Endothelial cell of umbilical vein (primary cell): ENCODE data around the gene GMNN. TPM values are rescaled to one million over a fixed set of nuclear protein-coding genes. Genes with fewer than 3 reads are reported as not detected.

ENCODE experiments used
- BruUV-seq: library from RNA; stranded (reverse); fragments of 400-500 nt; replicated peaks from 2 replicates; lab custom pipeline; 2021; lab: Mats Ljungman, UMichigan
- CTCF ChIA-PET: fragments of 300-600, 350-600 bp; sonication (Branson Sonifier 250); formaldehyde crosslinking; loops from one replicate; lab custom pipeline; 2021; ENCODE audit warnings: antibody characterized with exemption, inconsistent platforms; lab: Charles Lee
- POLR2A ChIA-PET: fragments of 300-600, 350-600 bp; sonication (Branson Sonifier 250); formaldehyde crosslinking; loops from one replicate; lab custom pipeline; 2021; ENCODE audit warnings: antibody characterized with exemption, inconsistent platforms; lab: Charles Lee
- DNase-seq: peaks from one replicate; pipeline ENCODE4 v3.0.0-alpha.2; 2011; ENCODE audit warnings: low read depth, low spot score
- FAIRE-seq: peaks from 2 replicates; lab custom pipeline; 2011; peaks lifted over from hg19 to GRCh38; lab: Jason Lieb, UNC
- H2AFZ ChIP-seq: 2 replicates; pipeline ENCODE4 v1.6.0; 2012; ENCODE audit warnings: low read depth, low read length, control low read depth, inconsistent platforms
- H3K27ac ChIP-seq: 2 replicates; pipeline ENCODE4 v1.5.1; 2011; ENCODE audit warnings: low read depth, mild to moderate bottlenecking, control low read depth, low read length, moderate library complexity; ENCODE audit not compliant: insufficient read depth
- H3K27me3 ChIP-seq, 2 experiments: 2 replicates each; pipeline versions ENCODE4 v1.6.0 to v1.6.1; 2011; ENCODE audit warnings: low read length in 2 of 2, mixed read lengths in 1 of 2; ENCODE audit not compliant: control insufficient read depth in 2 of 2, insufficient read depth in 2 of 2
- H3K36me3 ChIP-seq, 2 experiments: 2 replicates in 1 of 2; 3 replicates in 1 of 2; pipeline ENCODE4 v1.5.1; 2011; ENCODE audit warnings: low read length in 2 of 2, mild to moderate bottlenecking in 1 of 2, moderate library complexity in 1 of 2; ENCODE audit not compliant: control insufficient read depth in 2 of 2, insufficient read depth in 2 of 2; ENCODE audit errors: extremely low read depth in 1 of 2
- H3K4me1 ChIP-seq: 3 replicates; pipeline ENCODE4 v1.5.1; 2011; ENCODE audit warnings: mild to moderate bottlenecking, low read length; ENCODE audit not compliant: control insufficient read depth, insufficient read depth; ENCODE audit errors: extremely low read depth
- H3K4me2 ChIP-seq: 2 replicates; pipeline ENCODE4 v1.6.1; 2011; ENCODE audit warnings: low read length, control low read depth, mixed read lengths; ENCODE audit not compliant: insufficient read depth
- H3K4me3 ChIP-seq, 3 experiments: fragments of 200-600 bp in 1 of 3; sonication (generic), shearing (Covaris generic) in 1 of 3; replicated peaks in 1 of 3; 2 replicates each; pipeline ENCODE4 v1.5.1; 2011 to 2016; ENCODE audit warnings: control low read depth in 3 of 3, low read length in 3 of 3, mild to moderate bottlenecking in 2 of 3, inconsistent platforms in 1 of 3, low read depth in 1 of 3, moderate library complexity in 1 of 3; ENCODE audit not compliant: insufficient read depth in 1 of 3
- H3K79me2 ChIP-seq: 2 replicates; pipeline ENCODE4 v1.6.0; 2012; ENCODE audit warnings: low read length, inconsistent platforms; ENCODE audit not compliant: control insufficient read depth, insufficient read depth
- H3K9ac ChIP-seq: replicated peaks from 2 replicates; pipeline ENCODE3; 2011; ENCODE audit warnings: low read length, control low read depth; ENCODE audit not compliant: insufficient read depth; ENCODE audit errors: extremely low read depth
- H3K9me1 ChIP-seq: replicated peaks from 3 replicates; pipeline ENCODE4 v1.6.0; 2011; ENCODE audit warnings: mild to moderate bottlenecking, low read length; ENCODE audit not compliant: control insufficient read depth, insufficient read depth; ENCODE audit errors: extremely low read depth
- H3K9me3 ChIP-seq: replicated peaks from 2 replicates; pipeline ENCODE4 v1.5.1; 2012; ENCODE audit warnings: low read length, inconsistent platforms; ENCODE audit not compliant: control insufficient read depth, insufficient read depth
- H4K20me1 ChIP-seq: replicated peaks from 2 replicates; pipeline ENCODE3; 2011; ENCODE audit warnings: mild to moderate bottlenecking, low read length; ENCODE audit not compliant: control insufficient read depth, insufficient read depth; ENCODE audit errors: extremely low read depth
- EZH2 ChIP-seq: IDR thresholded peaks from 2 replicates; pipeline ENCODE4 v1.6.1; 2012; ENCODE audit warnings: borderline replicate concordance, low read depth, mild to moderate bottlenecking, moderate library complexity, low read length, inconsistent platforms; ENCODE audit not compliant: severe bottlenecking
- FOS ChIP-seq: IDR thresholded peaks from 2 replicates; pipeline ENCODE4 v1.6.1; 2011; ENCODE audit warnings: mild to moderate bottlenecking, low read length, moderate library complexity, borderline replicate concordance; ENCODE audit not compliant: insufficient read depth
- GATA2 ChIP-seq: IDR thresholded peaks from 2 replicates; pipeline ENCODE4 v1.7.0; 2011; ENCODE audit warnings: low read depth, mild to moderate bottlenecking, moderate library complexity, mixed read lengths, low read length; ENCODE audit not compliant: insufficient read length, insufficient read depth
- JUN ChIP-seq: IDR thresholded peaks from 2 replicates; pipeline ENCODE4 v1.6.1; 2011; ENCODE audit warnings: borderline replicate concordance, low read depth; ENCODE audit not compliant: insufficient read length, insufficient read depth
- MYC ChIP-seq: IDR thresholded peaks from one replicate; pipeline ENCODE4 v1.6.1; 2011; ENCODE audit warnings: mild to moderate bottlenecking, low read depth, low read length
- POLR2A ChIP-seq: IDR thresholded peaks from 2 replicates; pipeline ENCODE4 v1.6.1; 2012; ENCODE audit warnings: low read depth, mild to moderate bottlenecking, control low read depth, low read length
- POLR2AphosphoS5 ChIP-seq: IDR thresholded peaks from 2 replicates; pipeline ENCODE4 v1.6.1; 2012; ENCODE audit warnings: low read depth, mild to moderate bottlenecking, control low read depth, low read length, moderate library complexity; ENCODE audit not compliant: insufficient read depth
- dilution Hi-C: fragments of 300-500 bp; cut with MboI; formaldehyde crosslinking; loops from one replicate; pipeline ENCODE4 v1.15.0; 2019; ENCODE audit warnings: low sequenced_read_pairs; ENCODE audit not compliant: extremely low pct_ligation_motif_present
- intact Hi-C: fragments of 100-400 bp; cut with micrococcal nuclease; formaldehyde crosslinking; loops from one replicate; pipeline ENCODE4 v1.10.0; 2022
- polyA plus RNA-seq, 4 experiments: library from polyadenylated mRNA; depleted of rRNA in 3 of 4; stranded (reverse) in 3 of 4; unstranded in 1 of 4; fragments of >200 nt; gene quantifications; 2 replicates each; pipeline versions ENCODE4 v1.2.1 to v1.2.3, GENCODE V29; 2011 to 2012; ENCODE audit warnings: missing spikeins in 1 of 4
- total RNA-seq: library from RNA; stranded (reverse); gene quantifications from 2 replicates; pipeline ENCODE4 v1.2.3, GENCODE V29; 2021
- TF ChIP-seq, protein P1 (sequence below): IDR thresholded peaks from 2 replicates; pipeline ENCODE4 v1.6.1; 2011; ENCODE audit not compliant: insufficient read depth, insufficient read length
- TF ChIP-seq, protein P2 (sequence below), 2 donors: IDR thresholded peaks; 1 replicate in 1 of 2; 2 replicates in 1 of 2; pipeline ENCODE4 v1.5.1; 2011; ENCODE audit warnings: low read length in 2 of 2, mild to moderate bottlenecking in 2 of 2, moderate library complexity in 2 of 2, control low read depth in 1 of 2, inconsistent platforms in 1 of 2, low read depth in 1 of 2; ENCODE audit not compliant: insufficient read depth in 1 of 2; ENCODE audit errors: extremely low read depth in 1 of 2

Gene GMNN
- total and polyA plus RNA-seq, 2 donors (not counting 3 experiments of a cell fraction or from before 2014, with no cell fraction given), result 25.4 to 52.6 TPM

DNA sequence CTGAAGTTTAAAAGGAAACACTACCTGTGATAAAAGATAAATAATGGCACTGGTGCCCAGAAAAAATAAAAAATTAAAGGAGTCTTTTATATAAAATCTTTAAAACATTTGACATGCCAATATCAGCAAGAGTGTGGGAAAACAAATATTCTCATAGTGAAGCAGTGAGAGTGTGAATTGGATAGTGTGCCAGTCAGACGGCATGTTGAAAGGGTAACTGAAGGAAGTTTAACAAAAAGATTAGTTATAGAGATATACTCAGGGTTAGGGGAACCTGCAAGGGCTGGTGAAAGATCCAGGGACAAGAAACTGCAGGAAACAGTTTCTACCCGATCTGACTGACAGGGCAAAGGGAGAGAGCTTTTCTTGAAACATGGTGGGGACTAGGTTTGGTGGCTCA, 22.2 kb upstream of the GMNN start:
- no peak overlapping the region for H2AFZ ChIP-seq
- H3K27me3 ChIP-seq, result peaks cover 0 to 2% of the 10 kb centered on the region in 2 experiments
- intact Hi-C loops, result no loop called here
- H3K36me3 ChIP-seq, result no peaks in the 10 kb centered on the region
- no peaks in the 10 kb centered on the region for H3K9me1 ChIP-seq
- H3K4me3 ChIP-seq, result no peak overlapping the region
- no TSS peak for BruUV-seq
- H3K9ac ChIP-seq, result no peak overlapping the region
- H3K4me1 ChIP-seq, result no peaks in the 10 kb centered on the region
- no peaks in the 10 kb centered on the region for H3K79me2 ChIP-seq
- FAIRE-seq (no peak), DNase-seq (no peak)
- no peak for TF ChIP-seq FOS
- TF ChIP-seq, protein P1, sequence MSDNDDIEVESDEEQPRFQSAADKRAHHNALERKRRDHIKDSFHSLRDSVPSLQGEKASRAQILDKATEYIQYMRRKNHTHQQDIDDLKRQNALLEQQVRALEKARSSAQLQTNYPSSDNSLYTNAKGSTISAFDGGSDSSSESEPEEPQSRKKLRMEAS, result no peak
- ChIA-PET CTCF (no interaction called here), POLR2A (no interaction called here)
- H4K20me1 ChIP-seq, result no peaks in the 10 kb centered on the region
- H3K4me2 ChIP-seq, result no peak overlapping the region
- no peak overlapping the region for H3K27ac ChIP-seq
- no peaks in the 10 kb centered on the region for H3K9me3 ChIP-seq
- dilution Hi-C loops, result no loop called here

DNA sequence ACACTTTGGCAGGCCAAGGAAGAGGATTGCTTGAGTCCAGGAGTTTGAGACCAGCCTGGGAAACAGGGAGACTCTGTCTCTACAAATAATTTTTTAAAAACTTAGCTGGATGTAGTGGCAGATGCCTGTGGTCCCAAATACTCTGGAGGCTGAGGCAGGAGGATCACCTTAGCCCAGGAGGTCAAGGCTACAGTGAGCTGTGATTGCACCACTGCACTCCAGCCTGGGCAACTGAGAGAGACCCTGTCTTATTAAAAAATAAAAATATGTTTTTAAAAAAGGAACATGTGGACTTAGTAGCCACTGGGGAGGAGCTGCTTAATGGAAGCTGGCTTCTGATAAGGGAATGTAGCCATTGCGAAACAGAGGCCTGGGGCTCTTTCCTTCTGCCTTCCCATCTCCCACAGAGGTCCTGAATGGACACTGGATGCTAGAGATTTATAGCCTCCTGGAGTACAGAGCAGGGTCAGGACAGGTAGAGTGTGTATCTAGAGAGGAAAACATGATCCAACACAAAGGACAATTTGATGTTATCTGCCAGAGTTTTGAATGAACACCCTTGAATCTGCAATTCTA, 21.7 kb upstream of the GMNN start:
- Histone ChIP-seq H3K9me1 (no peaks in the 10 kb centered on the region), H3K4me1 (no peaks in the 10 kb centered on the region), H3K27ac (no peak overlapping the region), H3K36me3 (no peaks in the 10 kb centered on the region), H3K4me2 (no peak overlapping the region), H3K79me2 (no peaks in the 10 kb centered on the region), H3K27me3 (peaks cover 0 to 2% of the 10 kb centered on the region in 2 experiments), H3K4me3 (no peak overlapping the region), H4K20me1 (no peaks in the 10 kb centered on the region), H2AFZ (no peak overlapping the region), H3K9ac (no peak overlapping the region), H3K9me3 (no peaks in the 10 kb centered on the region)
- intact Hi-C loops (no loop called here), dilution Hi-C loops (no loop called here)
- ChIA-PET CTCF (interaction anchor here (0.8 kb wide), 1 partner anchor 172 kb away, joined by 3 read pairs; no protein-coding TSS in a partner anchor), POLR2A (no interaction called here)
- FAIRE-seq (no peak), DNase-seq (no peak)
- BruUV-seq, result no TSS peak
- no peak for TF ChIP-seq MYC
- TF ChIP-seq EZH2, result no peak
- TF ChIP-seq, protein P1, result no peak
- TF ChIP-seq, protein P2, sequence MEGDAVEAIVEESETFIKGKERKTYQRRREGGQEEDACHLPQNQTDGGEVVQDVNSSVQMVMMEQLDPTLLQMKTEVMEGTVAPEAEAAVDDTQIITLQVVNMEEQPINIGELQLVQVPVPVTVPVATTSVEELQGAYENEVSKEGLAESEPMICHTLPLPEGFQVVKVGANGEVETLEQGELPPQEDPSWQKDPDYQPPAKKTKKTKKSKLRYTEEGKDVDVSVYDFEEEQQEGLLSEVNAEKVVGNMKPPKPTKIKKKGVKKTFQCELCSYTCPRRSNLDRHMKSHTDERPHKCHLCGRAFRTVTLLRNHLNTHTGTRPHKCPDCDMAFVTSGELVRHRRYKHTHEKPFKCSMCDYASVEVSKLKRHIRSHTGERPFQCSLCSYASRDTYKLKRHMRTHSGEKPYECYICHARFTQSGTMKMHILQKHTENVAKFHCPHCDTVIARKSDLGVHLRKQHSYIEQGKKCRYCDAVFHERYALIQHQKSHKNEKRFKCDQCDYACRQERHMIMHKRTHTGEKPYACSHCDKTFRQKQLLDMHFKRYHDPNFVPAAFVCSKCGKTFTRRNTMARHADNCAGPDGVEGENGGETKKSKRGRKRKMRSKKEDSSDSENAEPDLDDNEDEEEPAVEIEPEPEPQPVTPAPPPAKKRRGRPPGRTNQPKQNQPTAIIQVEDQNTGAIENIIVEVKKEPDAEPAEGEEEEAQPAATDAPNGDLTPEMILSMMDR (IDR thresholded peaks at IDR 0.05; ENCODE audit: extremely low read depth in 1 of 2, insufficient read depth in 1 of 2, low read depth in 1 of 2, low read length in 2 of 2), result no peak
- no peak for TF ChIP-seq POLR2A
- TF ChIP-seq POLR2AphosphoS5, result no peak
- no peak for TF ChIP-seq GATA2
- TF ChIP-seq JUN, result no peak
- TF ChIP-seq FOS, result no peak
